ENCODE data around the gene DESI1. TPM values are rescaled to one million over a fixed set of nuclear protein-coding genes. Genes with fewer than 3 reads are reported as not detected.

DESI1 gene
- total RNA-seq, 1 experiment from 2014 or later: 30.2 TPM

- no peak overlapping the region for H3K27ac ChIP-seq (ENCODE audit: insufficient read length, low read depth, low read length)
- H3K4me1 ChIP-seq (ENCODE audit: insufficient read depth, low read length): peaks cover 3% of the 10 kb centered on the region; the same call in 1 of the 2 replicates
Measured at GRCh38 chr22:41562461-41562860, 58.4 kb downstream of the DESI1 start.

More at GRCh38 chr22:41562461-41562860, 58.4 kb downstream of the DESI1 start:
- no CpG with 5 or more reads among the region's 4 CpGs for WGBS (ENCODE audit: extremely low coverage, insufficient read length, low lambda C conversion rate)
- H2BK20ac ChIP-seq (ENCODE audit: low read depth, low read length, poor library complexity, severe bottlenecking): no peak overlapping the region
- H3K79me2 ChIP-seq (ENCODE audit: insufficient read depth, low read length): no peaks in the 10 kb centered on the region
- H2BK15ac ChIP-seq (ENCODE audit: low read depth, low read length): no peak overlapping the region
- H3K56ac ChIP-seq (ENCODE audit: insufficient read length, low read depth, low read length): no peak overlapping the region
- no peak overlapping the region for H4K5ac ChIP-seq (ENCODE audit: insufficient read length, low read depth, low read length)
- H4K91ac ChIP-seq (ENCODE audit: insufficient read length, low read depth, low read length): no peak overlapping the region
- no peak overlapping the region for H2BK12ac ChIP-seq (ENCODE audit: insufficient read length, low read depth, low read length)
- H3K18ac ChIP-seq (ENCODE audit: insufficient read length, low read depth, low read length): no peak overlapping the region
- Mint-ChIP-seq H3K9me3 (no peaks in the 10 kb centered on the region), H3K27ac (peak overlapping the region in 1 of 3 experiments; percentile 23; a peak in 1 of 7 replicates), H3K36me3 (ENCODE audit: insufficient read depth in 1 of 3, low read depth in 3 of 3) (no peaks in the 10 kb centered on the region; a peak in 1 of 7 replicates), H3K4me1 (peaks cover 42 to 46% of the 10 kb centered on the region in 2 experiments), H3K4me3 (no peak overlapping the region; a peak in 1 of 5 replicates), H3K27me3 (ENCODE audit: low read depth) (peaks cover 7% of the 10 kb centered on the region; the same call in 1 of the 2 replicates)
- no peak overlapping the region for H3K4ac ChIP-seq (ENCODE audit: low read depth, low read length)
- H4K8ac ChIP-seq (replicated peaks; ENCODE audit: insufficient read length, low read depth, low read length): no peak overlapping the region
- TF ChIP-seq CTCF (conservative IDR thresholded peaks at IDR 0.05): no peak
- no peak overlapping the region for H2BK120ac ChIP-seq (ENCODE audit: low read depth, low read length, poor library complexity, severe bottlenecking)
- no peak overlapping the region for H2BK5ac ChIP-seq (ENCODE audit: insufficient read length, low read length)
- no peak overlapping the region for H3T11ph ChIP-seq (ENCODE audit: low read length)
- H2AFZ ChIP-seq (ENCODE audit: low read length): no peak overlapping the region
- H3K79me1 ChIP-seq (ENCODE audit: insufficient read depth, low read depth, low read length, poor library complexity, severe bottlenecking): no peaks in the 10 kb centered on the region
- no peaks in the 10 kb centered on the region for H3K23me2 ChIP-seq (ENCODE audit: insufficient read length, low read depth, low read length, poor library complexity, severe bottlenecking)
- H2AK5ac ChIP-seq (ENCODE audit: insufficient read length, low read length): no peak overlapping the region
- H3K14ac ChIP-seq (ENCODE audit: insufficient read depth, low read length): no peak overlapping the region
- H3K23ac ChIP-seq (ENCODE audit: insufficient read length, low read depth, low read length): no peak overlapping the region
- H3K9ac ChIP-seq (ENCODE audit: extremely low read depth, insufficient read length, low read length): no peak overlapping the region
- H3K9me3 ChIP-seq (ENCODE audit: control insufficient read depth, low read depth, low read length): no peaks in the 10 kb centered on the region
- no peaks in the 10 kb centered on the region for H4K20me1 ChIP-seq (ENCODE audit: control insufficient read depth, insufficient read depth, insufficient read length)
- DNase-seq: no peak
- H3K27me3 ChIP-seq (ENCODE audit: insufficient read depth, low read length): no peaks in the 10 kb centered on the region
- no peak overlapping the region for H3K4me2 ChIP-seq (ENCODE audit: insufficient read depth, insufficient read length, low read length)

Measured in H9 (cell line).